ENCODE data around the gene SLC41A1.
"Not testable (repeated sequence)": the region's sequence is repeated elsewhere in the genome, so short reads cannot be mapped to it uniquely, and the experiment has no call there.

The SLC41A1 gene

GRCh38 chr1:205812878-205813754 is at the start of gene SLC41A1:
SLC41A1 (minus strand) TSS chr1:205813198; CDS start chr1:205810441, 2,757 bp downstream.
- DNase-seq: peak; percentile 94

- no peak for DNase-seq
These were observed 48.5 kb upstream of the SLC41A1 start for GRCh38 chr1:205861540-205861939.

DNA sequence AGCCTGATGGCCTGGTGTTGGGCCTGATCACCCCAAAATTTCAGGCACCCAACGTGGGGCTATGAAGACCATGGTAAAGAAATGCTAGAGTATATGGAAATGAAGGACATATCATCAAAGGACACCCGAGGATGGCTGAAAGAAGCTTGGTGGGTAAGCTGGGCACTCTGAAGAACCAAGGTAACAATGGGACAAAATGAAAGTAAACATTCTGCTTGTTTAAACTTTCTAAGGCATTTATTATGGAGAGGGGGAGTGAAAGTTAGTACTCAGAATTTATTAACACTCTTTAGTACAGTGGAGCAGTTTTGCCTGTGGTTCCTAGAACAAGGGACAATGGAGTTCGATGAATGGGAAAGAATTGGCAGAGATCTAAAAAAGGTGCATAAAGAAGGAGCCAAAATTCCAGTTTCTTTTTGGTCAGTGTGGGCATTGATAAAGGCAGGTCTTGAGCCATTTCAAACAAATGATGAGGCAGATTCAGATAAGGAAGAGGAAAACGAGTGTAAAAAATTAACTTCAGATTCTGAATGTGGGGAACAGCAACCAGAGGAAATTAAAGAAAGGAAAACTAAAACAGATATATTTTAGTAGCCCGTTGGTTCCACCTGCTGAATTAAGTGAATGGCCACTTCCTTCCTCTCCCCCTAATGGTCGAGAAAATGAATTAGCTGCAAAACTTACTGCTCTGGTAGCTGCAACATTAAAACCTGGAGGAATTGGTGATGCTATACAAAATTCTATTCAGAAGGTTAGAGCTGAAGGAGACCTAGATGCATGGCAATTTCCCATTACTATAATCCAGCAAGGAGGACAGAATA is 45.4 kb upstream of the SLC41A1 start:
- DNase-seq: no peak

DNA sequence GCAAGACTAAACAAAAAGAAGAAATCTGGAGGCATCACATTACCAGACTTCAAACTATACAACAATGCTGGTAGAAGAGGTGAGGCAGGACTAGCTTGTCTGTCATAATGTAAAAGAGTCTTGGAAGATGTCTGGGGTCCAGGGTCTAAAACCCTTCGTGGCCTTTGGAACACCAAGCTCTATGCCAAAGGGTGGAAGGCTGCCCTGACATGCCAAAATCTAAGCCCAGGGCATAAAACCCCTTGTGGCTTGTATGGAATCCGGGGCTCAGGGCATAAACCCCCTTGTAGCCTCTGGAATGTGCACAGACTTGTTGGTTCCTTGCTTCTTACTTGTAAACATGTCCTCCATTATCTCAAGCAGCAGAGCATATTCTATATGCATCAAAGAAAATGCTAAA is 44.5 kb upstream of the SLC41A1 start:
- not testable (repeated sequence) for DNase-seq

- no peak for DNase-seq
These were observed 43.4 kb upstream of the SLC41A1 start for GRCh38 chr1:205856433-205856832.

- no peak for DNase-seq
These were observed 40.0 kb upstream of the SLC41A1 start for GRCh38 chr1:205852969-205853368.

GRCh38 chr1:205851993-205852392 is 39.0 kb upstream of the SLC41A1 start:
- DNase-seq: no peak

DNA sequence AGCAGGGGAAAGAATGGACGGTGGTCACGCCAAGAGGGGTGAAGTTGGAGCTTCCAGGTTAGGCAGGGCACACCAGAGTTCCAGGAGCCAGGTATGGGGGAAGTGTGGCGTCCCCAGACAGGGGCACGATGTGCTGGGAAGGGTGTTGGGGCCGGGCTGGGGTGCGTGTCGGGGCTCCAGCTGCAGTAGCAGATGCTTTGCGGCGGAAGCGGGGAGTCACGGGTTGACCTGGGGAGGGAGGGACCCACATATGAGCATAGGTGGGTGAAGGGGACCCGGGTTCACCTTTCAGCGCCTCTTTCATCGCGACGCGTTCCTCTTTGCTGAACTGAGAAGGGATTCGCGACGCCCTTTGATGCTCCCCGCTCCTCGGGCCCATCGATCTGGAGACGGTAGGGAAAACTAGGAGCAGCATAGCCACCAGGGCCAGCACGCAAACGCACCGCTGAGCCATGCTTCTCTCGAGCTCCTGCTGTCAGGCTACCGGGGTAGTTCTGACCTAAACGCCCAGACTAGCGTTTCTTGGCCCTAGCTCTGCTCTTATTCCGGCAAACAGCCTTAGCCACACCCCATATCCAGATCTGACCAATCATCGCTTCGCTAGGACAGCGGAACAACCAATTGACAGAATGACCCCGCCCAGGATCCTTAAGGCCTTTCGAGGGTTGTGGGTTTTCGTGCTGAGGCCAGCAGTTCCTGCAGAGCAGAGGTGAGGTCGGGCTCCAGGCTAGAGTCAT is 36.8 kb upstream of the SLC41A1 start, which contains the start of gene PM20D1:
TSS of gene PM20D1 (minus strand) at position 514 of the 737 bp plus-strand sequence. CDS start at position 454, 60 bp downstream.
- no peak for DNase-seq

DNA sequence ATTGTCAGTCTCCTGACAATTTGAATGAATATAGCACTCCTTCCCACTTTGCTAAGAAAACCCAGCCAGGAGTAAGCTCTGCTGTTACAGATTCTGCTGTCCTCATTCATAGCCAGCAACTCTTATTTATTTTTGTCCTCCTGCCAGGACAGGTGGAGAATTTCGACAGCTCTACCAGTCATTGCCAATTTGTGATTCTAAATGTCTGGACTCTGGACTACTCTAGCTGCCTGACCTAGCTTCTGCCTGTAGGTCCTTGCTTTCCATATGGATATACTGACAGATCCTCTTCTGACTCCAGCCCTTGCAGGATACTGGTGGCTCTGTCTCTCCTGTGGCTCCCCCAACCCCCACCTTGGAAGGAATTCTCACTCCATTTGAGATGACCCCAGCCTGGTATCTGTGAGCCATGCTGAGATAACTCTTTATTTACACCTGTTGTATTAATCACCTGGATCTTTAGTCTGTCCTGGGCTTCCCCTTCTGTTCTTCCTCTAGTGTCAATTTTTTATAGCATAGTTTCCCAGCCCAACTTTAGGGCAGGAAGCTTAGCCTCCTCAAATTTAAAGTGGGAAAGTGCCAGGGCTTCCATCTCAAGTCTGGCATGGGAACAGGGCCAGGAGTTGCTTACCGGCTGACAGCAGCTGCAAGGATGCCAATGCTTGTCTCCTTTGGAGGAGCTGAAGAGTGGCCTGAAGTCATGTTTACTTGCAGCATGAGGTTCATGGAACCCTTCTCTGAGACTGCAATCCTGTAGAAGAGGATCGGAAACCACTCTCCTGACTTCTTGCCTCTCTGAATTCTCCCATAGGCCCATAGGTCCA is 30.2 kb upstream of the SLC41A1 start:
- no peak for DNase-seq

GRCh38 chr1:205842229-205842628 is 29.2 kb upstream of the SLC41A1 start:
- DNase-seq: no peak

GRCh38 chr1:205840146-205840923 is 27.3 kb upstream of the SLC41A1 start:
- no peak for DNase-seq

DNA sequence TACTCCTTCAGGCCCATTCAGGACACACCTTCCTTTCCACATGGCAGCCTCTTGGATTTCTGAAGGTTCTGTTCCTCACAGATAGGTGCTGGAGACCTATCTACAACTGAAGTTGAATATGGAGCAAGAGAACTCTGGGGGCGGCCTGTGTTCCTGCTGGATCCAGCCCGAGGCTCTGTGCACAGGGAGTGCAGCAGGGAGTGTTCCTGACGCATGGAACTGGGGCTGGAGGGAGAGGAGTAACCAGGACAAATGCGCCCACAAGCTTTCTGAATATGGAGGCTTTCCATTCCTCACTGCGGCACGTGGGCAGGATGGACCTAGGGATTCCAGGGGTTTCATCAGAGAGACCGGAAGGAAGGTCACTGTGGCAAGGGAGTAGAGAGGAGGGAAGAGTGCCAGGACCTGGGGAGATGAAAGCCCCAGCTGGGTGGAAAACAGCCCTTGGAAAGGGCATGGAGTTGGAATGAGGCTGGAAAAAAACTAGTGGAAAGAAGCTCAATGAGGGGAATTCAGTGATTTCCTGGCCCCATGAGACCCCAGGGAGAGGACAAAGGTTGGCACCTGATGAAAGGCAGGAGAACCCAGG is 24.5 kb upstream of the SLC41A1 start:
- DNase-seq: no peak

DNA sequence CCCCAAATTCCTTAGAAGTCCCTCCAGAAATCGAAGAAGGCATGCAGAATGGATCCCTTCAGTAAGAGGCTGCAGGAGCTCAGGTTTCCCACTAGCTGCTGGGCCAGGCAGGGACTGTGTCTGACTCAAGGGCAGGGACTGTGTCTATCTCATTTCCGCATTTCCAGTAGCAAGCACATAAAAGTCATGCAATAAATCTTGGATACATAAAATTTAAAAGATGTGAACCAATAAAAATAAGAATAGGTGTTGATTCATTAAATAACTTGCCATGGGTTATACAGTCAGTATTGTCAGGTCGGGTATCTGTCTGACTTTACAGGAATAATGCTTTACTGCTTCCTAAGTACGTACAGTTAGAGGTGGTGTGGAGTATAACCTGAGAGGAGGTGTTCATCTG is 21.8 kb upstream of the SLC41A1 start:
- DNase-seq: no peak

GRCh38 chr1:205832326-205832751 is 19.3 kb upstream of the SLC41A1 start:
- DNase-seq: no peak

DNA sequence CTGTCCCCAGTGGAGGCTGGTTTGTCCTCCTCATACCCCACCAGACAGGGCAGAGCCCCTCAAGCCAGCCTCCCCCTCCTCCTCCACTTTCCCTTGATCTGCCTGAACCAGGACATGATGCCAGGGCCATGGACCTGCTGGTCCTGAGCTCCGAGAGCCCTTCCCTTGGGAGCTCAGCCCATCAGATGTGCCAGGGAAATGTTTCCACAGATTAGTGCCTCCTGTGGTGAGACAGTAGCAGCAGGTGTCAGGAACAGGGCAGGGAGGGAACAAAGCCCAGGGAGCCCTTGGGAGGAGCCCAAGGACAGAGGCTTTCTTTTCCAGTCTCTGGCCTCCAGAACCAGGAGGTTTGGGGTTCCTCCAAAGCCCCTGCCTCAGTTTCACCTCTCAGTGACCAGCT is 14.6 kb upstream of the SLC41A1 start:
- DNase-seq: peak; percentile 24

GRCh38 chr1:205826995-205827394 is 14.0 kb upstream of the SLC41A1 start:
- no peak for DNase-seq

GRCh38 chr1:205826016-205826806 is 13.2 kb upstream of the SLC41A1 start:
- no peak for DNase-seq

- DNase-seq: no peak
These were observed 11.2 kb upstream of the SLC41A1 start for GRCh38 chr1:205824180-205824579.

GRCh38 chr1:205823260-205823659 is 10.3 kb upstream of the SLC41A1 start:
- DNase-seq: not testable (repeated sequence)

- DNase-seq: no peak
These were observed 9.4 kb upstream of the SLC41A1 start for GRCh38 chr1:205822397-205822796.
